Panc1 (cell line): Measurements from ENCODE around the gene SLC15A1.
"Not testable (repeated sequence)": the region's sequence is repeated elsewhere in the genome, so short reads cannot be mapped to it uniquely, and the experiment has no call there.

Source experiments
- CTCF ChIP-seq: fragments of 450-650 bp; IDR thresholded peaks from 2 replicates; pipeline ENCODE4 v1.5.1; 2017; ENCODE audit warnings: mild to moderate bottlenecking
- POLR2AphosphoS5 ChIP-seq: IDR thresholded peaks from 2 replicates; pipeline ENCODE4 v1.6.1; 2012; ENCODE audit warnings: mild to moderate bottlenecking, low read depth, low read length, moderate library complexity
- TF ChIP-seq, protein P1 (sequence below), 2 experiments: IDR thresholded peaks; 2 replicates each; pipeline ENCODE4 v1.6.1; 2011 to 2012; ENCODE audit warnings: low read depth in 2 of 2, control low read depth in 1 of 2, low read length in 1 of 2, mild to moderate bottlenecking in 1 of 2, moderate library complexity in 1 of 2; ENCODE audit not compliant: insufficient read depth in 1 of 2

- TF ChIP-seq, protein P1, sequence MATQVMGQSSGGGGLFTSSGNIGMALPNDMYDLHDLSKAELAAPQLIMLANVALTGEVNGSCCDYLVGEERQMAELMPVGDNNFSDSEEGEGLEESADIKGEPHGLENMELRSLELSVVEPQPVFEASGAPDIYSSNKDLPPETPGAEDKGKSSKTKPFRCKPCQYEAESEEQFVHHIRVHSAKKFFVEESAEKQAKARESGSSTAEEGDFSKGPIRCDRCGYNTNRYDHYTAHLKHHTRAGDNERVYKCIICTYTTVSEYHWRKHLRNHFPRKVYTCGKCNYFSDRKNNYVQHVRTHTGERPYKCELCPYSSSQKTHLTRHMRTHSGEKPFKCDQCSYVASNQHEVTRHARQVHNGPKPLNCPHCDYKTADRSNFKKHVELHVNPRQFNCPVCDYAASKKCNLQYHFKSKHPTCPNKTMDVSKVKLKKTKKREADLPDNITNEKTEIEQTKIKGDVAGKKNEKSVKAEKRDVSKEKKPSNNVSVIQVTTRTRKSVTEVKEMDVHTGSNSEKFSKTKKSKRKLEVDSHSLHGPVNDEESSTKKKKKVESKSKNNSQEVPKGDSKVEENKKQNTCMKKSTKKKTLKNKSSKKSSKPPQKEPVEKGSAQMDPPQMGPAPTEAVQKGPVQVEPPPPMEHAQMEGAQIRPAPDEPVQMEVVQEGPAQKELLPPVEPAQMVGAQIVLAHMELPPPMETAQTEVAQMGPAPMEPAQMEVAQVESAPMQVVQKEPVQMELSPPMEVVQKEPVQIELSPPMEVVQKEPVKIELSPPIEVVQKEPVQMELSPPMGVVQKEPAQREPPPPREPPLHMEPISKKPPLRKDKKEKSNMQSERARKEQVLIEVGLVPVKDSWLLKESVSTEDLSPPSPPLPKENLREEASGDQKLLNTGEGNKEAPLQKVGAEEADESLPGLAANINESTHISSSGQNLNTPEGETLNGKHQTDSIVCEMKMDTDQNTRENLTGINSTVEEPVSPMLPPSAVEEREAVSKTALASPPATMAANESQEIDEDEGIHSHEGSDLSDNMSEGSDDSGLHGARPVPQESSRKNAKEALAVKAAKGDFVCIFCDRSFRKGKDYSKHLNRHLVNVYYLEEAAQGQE (IDR thresholded peaks at IDR 0.05; ENCODE audit: insufficient read depth in 1 of 2, low read depth in 2 of 2, low read length in 1 of 2), result not testable (repeated sequence)
- not testable (repeated sequence) for TF ChIP-seq CTCF, POLR2AphosphoS5
These were observed 112.7 kb downstream of the SLC15A1 start for GRCh38 chr13:98639785-98640184.
